Fibroblast of skin of left quadriceps (primary cell): ENCODE data around the gene DDX56.
"Not testable (repeated sequence)": the region's sequence is repeated elsewhere in the genome, so short reads cannot be mapped to it uniquely, and the experiment has no call there.

ENCODE experiments used
- DNase-seq, 2 experiments: peaks; one replicate each; pipeline ENCODE4 v3.0.0-alpha.2; 2013; ENCODE audit warnings: low read depth in 2 of 2

Gene DDX56

DNA sequence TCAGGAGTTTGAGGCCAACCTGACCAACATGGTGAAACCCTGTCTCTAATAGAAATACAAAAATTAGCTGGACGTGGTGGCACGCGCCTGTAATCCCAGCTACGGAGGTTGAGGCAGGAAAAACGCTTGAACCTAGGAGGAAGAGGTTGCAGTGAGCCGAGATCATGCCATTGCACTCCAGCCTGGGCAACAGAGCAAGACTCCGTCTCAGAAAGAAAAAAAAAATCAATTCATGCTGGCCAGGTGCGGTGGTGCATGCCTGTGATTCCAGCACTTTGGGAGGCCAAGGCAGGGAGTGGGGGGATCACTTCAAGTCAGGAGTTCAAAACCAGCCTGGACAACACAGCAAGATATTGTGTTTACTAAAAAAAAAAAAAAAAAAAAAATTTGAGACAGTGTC is 23.5 kb upstream of the DDX56 start:
- DNase-seq = not testable (repeated sequence)

DNA sequence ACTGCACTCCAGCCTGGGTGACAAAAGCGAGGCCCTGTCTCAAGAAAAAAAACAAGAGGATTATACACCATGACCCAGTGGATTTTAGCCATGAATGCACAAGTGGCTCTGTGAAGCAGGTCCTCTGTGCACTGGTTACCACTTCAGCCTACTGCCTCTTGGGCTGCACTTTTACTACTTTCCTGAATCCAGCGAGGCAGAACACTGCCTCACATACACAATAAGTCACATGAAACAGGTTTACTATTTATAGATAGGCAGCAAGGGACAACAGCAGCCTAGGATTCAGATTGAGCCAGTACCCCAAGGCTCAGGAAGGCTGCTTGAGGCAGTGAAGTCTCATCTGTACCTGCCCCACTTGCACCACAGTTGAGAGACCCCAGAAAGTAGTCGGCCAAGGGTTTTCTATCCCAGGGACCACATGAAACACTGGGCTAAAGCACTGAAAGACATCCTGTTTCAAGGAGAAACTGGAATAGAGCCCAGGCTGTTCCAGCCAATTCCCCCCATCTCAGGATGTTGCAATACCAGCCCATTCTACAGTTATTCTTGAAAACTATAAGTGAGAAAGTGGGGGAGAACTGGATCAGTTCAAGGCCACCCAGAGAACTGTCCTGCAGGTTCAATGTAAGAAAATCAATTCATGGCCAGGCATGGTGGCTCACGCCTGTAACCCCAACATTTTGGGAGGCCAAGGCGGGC is 22.4 kb upstream of the DDX56 start:
- no peak for DNase-seq

DNA sequence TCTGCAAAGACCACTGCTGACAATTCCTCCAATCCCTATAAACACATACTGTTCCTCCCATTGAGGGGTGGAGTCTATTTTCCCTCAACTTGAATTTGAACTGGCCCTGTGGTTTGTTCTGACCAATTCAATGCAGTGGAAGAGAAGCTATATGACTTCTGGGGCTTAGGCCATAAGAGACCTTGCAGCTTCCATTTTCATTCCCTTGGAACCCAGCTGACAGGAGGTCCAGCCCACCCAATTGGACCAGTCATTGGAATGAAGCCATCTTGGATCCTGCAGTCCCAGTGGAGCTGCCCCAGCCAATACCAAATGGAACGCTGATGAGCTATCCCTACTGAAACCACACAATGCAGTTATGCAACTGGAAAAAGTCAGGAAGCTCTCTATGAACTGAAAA is 17.2 kb upstream of the DDX56 start:
- DNase-seq = no peak

DNA sequence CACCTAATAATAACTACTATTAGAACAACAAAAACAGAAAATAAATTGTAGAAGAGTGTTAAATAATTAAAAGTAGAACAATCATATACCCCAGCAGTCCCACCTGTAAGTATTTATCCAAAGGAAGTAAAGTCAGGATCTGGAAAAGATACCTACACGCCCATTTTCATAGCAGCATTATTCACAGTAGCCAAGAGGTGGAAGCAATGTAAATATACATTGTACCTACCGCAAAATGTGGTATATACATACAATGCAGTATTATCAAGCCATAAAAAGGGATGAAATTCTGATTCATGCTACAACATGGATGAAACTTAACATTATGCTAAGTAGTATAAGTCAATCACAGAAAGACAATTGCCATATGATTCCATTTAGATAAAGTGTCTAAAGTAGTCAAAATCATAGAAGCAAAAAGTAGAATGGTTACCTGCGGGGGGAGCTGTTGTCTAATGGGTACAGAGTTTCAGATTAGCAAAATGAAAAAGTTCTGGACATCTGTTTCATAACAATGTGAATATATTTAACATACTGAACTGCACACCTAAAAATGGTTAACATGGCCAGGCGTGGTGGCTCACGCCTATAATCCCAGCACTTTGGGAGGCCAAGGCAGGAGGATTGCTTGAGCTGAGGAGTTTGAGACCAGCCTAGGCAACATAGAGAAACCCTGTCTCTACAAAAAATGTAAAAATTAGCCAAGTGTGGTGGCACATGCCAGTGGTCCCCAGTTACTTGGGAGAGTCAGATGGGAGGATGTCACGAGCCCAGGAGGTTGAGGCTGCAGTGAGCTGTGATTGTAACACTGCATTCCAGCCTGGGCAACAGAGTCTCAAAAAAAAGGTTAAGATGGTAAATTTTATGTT is 14.4 kb upstream of the DDX56 start:
- peak; percentile 42 for DNase-seq

DNA sequence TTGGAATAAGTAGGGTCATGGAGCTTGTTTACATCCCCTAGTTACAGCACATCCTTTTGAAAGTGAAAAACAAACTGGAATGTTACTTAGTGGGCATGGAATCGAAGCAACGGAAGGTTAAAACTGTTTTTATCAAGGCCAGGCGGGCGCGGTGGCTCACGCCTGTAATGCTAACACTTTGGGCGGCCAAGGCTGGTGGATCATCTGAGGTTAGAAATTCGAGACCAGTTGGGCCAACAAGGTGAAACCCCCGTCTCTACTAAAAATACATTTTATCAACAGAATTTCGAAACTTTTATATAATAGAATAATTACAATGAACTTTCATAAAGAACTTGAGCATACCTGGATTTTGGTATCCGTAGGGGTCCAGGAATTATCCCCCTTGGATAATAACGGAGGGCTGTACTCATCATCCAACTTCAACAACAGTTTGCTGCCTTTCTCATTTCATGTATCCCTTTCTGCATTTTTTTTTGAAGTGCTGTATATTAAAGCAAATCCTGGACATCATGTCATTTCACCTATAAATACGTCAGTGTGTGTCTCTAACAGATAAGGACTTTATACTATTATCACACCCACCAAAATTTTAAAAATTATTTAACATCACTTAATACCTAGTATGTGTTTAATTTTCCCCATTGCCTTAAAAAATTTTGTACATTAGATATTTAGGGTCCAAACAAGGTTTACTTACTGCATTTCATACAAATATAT is 9.6 kb upstream of the DDX56 start:
- no peak for DNase-seq

DNA sequence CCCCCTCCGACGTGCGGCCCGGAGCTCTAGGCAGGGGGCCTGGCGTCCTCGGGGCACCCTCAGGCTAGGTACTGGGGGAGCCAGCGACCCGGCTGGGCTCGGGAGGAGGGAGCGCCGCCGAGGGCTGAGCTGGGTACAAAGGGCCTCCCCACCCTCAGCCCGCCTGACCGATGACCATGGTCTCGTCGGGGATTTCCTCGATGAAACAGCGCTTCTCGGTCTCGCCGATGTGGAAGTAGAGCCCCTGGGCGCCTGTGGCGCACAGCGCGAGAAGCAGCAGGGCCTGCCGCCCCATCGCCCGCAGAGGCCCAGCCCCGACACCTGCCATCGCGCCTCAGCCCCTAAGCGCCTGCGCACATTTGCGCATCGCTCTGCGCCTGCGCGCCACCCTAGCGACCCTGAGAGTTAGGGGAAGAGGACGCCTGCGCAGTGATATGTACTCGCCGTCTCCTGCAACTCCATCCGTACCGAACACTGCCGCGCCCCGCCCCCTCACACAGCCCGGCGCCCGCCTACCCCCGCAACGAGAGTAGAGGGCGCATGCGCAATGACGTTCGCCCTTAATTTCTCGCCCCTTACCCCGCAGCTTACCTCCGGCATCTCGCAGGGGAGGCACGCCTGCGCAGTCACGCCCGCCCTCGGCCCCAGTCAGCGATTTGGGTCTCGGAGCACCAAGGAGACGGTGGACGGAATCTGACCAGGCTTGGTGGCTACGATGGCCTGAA is 8.3 kb upstream of the DDX56 start, which contains the start of gene TMED4:
Gene TMED4 (minus strand): TSS at position 353 of the 725 bp plus-strand sequence. CDS start 25 bp downstream, at position 328.
- DNase-seq = peak; percentile 94 to 96

DNA sequence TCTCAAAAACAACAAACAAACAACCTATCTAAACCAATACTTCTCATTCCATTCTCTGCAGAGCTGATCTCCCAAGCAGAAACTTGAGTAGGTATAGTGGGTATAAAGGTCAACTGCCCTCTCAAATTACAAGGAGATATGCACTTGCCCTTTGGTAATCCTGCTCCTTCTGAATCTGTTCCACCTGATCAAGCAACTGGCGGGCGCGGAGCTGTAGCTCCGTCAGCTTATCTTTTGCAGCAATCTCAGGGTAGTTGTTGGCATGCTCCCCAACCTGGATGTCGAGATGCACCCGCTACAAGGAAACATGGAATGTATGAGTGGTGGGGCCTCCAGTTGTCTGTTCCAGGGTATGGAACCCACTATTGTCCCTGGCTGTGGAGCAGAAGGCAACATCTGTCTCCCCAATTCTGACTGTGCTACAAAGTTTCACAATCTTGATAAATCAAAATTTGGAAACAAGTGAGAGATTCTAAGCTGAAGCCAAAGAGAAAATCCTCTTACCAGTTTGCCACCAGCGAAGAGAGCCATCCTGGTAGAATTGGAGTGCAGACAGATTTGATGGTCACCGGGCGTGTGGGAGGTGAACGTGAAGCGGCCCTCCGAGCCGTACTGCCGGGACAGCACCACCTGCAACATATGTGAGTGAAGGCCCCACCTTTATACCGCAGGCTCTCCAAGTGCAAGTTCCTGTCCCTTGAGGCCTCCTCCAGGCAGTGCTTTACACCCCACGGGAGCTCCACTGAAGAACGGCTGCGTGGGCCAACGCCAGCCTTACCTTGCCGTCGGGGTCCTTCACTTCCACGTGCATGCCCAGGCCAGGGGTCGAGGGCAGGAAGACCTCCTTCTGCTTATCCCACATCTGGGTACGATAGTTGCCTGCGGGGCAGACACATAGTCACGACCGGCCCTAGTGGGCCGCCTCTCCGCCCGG is 7.5 kb upstream of the DDX56 start:
- no peak for DNase-seq

DNA sequence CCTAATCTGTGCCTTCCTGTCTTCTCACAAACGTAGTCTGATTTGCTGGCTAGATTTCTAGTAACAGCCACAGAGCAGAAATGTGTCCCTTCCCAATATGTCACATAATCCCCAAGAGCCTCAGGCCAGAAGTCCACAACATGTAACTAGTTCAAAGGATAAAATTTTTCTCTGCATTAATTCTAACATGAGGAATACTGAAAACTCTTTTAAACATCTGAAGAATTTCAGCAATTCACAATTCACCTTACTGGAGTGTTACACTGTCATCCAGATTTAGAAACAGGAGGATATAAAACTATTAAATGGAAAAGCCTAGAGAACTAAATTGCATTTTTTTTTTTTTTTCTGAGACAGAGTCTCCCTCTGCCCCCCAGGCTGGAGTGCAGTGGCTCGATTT is 2.5 kb upstream of the DDX56 start:
- no peak for DNase-seq

DNA sequence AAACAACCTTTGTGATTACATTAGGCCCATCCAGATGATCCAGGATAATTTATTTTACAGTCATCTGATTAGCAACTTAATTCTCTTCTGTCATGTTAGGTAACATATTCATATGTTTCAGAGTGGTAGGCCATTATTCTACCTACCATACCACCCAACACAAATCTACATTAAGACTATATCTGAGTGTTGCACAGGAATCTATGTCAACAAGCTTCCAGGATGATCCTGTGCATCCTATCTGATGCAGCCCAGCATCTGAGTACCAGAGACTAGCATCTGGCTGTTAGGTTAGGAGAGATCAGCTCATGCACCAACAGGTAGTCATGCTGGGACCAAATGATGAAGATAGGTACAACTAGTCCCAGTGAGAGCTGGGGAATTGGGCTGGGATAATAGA is 1.3 kb upstream of the DDX56 start:
- DNase-seq = no peak

DNA sequence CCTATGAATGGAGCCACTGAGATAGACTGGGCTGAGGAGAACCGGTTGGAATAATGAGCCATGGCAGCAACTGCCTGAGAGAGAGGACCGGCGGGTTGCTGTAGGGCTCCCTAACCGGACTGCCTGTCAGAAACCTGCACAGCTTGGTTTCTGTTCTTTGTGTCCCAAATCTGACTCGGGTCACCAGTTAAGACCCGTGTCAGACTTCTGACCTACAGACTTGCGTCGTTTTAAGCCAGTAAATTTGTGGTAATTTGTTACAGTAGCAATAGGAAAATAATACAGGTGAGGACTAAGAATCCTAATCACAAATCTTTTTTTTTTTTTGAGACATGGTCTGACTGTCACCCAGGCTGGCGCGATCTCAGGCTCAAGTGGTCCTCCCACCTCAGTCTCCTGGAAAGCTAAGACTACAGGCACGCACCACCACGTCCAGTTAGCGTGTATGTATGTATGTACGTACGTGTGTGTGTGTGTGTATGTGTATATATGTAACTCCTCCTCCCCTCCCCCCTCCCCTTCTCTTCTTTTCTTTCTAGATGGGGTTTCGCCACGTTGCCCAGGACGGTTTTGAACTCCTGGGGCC is 672 bp upstream of the DDX56 start:
- DNase-seq = no peak

DNA sequence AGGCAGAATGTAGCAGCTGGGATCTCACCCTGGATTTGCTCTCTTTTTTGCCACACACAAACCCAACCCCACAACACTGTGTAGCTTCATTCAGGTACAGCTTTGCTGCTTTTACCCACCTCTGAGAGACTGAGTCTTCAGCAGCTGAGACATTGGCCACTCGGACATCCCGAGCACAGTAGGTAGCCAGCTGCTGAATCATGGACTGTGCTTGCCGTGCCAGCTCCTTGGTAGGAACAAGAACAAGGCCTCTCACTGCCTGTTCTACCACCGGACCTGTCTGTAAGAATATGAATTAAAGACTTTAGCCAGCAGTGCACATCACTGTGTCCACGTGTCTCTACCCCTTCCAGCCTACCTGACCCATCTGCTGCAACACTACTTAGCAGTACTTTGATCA is 937 bp downstream of the DDX56 start:
- no peak for DNase-seq

DNA sequence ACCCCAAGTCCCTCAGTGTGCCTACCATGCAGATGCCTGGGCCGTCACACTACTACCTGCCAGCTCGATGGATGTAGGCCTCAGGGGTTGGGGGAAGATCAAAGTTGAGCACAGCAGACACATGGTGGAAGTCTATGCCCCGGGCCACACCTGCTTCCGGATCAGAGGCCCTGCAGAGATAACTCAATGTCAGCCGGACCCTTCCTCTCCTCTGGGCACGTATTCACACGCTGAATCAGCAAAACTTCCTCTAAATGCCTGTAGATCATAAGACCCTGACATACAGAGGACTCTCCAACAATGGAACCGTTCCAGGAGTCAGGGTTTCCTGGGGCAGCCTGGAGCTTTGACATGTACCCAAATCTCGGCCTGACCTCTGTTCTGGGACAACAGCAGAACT is 3.7 kb downstream of the DDX56 start:
- DNase-seq = no peak

DNA sequence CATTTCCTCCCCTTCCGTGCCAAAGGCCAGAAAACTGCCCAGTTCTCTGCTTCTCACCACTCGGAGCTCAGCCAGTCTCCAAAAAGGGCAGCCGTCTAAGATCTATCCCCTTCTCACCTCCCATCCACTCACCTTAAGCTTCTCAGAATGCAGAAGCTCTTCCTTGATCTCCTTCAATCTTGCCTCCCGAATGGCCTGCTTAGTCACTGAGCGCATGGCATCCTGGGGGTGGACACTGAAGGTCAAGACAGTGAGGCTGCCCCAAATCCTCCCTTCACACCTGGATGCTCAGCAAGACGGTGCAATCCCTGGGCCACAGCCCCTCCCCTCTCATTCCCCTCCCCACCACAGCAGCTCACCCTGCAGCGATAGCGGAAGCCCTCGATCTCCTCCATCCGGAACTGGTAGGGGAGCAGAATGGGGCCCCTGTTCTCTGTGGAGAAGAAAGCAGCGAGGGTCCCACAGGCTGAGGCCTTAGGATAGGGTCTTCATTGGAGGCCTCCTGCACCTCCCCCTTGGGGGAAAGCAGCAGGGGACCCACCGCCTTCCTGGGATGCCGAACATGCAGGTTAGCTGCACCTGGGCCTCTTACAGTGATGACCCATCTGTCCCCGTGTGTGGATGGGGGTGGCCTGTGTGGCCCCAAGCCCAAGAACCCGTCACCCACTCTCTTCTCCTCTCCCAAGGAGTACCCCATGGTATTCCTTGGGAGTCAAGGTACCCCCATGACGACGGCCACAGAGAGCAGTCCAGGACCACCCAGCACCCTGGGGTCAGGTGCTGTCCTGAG is 4.7 kb downstream of the DDX56 start:
- DNase-seq = no peak

DNA sequence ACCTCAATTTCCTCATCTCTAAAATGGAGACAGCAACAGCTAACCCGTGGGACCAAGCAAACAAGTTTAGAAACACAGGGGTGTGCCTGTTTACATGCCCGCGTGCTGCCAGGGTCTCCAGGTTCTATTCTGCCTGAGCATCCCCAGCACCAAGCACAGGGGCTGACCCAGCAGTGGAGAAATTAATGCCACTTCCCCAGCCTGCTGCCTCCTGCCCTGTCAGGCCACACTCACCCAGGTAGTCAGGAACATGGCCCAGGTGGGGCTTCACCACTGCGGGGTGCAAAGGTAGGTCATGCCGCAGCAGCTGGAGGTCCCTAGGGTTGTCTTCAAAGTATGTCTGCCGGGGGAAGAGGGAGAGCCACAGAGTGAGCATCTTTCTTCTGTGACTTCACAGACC is 5.8 kb downstream of the DDX56 start:
- no peak for DNase-seq

DNA sequence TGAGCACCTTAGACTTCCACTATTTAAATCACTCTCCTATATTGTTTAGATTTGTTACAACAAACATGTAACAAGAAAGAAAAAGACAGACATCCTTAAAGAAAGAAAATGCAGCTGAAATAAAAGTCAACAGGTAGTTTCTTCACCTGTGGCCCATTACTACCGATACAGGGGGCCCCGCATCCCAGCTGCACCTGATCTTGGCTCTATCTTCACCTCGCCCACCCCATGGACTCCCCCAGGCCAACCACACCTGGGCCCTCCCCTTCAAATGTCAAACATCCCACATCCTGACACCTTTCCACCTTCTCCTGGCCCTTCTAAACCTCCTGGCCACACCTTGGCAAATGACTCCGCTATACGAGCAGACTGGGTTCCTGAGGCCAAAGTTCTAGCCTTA is 7.0 kb downstream of the DDX56 start:
- no peak for DNase-seq

DNA sequence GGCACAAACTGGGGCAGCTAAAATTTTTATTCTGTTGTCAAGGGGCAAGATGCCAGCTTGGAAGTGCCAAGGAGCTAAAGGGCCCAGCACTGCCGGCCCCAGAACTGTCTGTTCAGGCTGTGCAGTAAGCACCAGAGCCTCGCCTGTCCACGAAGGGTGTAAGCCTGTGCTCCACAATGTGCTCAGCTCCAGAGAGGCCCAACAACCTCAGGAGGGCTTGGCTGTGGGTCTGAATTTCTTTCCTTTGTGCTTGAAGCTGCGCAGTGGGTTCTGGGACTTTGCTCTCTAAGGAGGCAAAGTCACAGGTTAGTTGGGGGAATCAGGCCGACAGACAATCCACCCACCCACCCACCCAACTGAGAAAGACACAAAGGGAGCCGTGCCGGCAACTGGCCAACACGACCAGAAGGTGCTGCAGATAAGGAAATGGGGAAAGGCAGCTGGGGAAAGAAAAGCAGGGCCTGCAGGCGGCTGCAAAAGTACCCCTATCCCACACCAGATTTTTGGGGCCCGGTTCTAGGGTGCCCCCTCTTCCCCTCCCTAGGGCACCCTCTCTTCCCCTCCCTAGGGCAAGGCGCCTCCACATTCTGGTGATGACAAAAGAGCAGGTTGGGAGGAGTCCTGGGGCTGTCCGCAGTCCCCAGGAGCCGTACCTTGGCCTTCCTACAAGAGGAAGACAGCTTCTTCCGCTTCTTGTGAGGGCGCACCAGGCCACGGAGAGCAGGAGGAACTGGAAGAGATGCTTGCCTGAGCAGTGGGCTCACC is 7.7 kb downstream of the DDX56 start:
- no peak for DNase-seq

DNA sequence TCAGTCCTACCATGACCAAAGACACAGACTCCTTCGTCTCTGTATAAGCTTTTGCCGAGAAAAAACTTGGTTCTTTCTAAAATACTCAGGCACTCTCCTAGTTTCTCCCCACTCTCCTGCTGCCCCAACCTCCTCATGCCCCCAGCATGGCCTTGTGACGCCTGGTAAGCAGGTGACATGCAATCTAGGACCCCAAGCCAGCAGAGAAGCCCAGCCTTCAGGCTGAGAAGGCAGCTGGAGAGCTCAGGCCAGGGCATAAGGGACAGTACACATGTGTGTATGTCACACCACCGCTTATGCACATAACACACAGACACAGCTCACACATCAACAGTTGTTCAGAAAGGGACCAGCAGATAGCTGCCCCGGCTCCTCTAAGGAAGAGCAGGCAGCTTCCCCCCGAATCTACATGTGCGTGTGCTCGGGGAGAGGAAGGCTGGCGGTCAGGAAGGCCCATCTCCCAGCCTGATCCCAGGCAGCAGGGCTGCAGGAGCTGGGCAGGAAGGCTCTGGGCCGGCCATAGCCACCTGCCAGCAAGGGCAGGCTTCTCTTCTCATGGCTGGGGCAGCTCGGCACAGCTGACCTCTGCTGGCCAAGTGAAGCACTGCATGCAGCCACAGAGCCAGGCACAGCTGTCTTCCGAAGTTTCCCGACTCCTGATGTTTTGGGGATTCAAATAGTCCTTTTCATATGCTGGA is 8.5 kb downstream of the DDX56 start:
- no peak for DNase-seq

DNA sequence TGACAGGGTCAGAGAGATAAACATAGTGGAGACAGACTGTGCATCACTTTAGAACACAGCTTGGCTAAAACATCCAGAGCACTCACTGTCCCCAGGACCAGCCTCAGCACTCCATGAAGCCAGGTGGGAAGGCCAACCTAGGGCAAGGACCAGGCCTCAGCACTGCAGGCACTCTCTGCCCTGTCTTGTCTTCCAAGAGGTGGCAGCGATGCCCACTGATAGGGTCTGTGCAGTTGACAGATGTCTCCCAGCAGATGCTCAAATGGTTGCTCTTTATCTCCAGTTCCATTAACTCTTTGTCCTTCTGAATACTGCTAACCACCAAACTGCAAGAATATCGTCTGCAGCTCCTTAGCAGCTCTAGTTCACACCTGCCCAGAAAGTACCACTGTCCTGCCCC is 9.1 kb downstream of the DDX56 start:
- no peak for DNase-seq
